Bronchial epithelial cell (primary cell): ENCODE measurements around the gene KCNG4. TPM values are rescaled to one million over a fixed set of nuclear protein-coding genes. Genes with fewer than 3 reads are reported as not detected.
A peak's percentile ranks its signal among the peaks of the same experiment; 100 is the strongest.

ENCODE experiments used
- DNase-seq: peaks from one replicate; pipeline ENCODE4 v3.0.0-alpha.2; 2010; ENCODE audit warnings: low read depth
- FAIRE-seq: peaks from 2 replicates; lab custom pipeline; 2011; peaks lifted over from hg19 to GRCh38; lab: Jason Lieb, UNC
- H3K27me3 ChIP-seq: 2 replicates; pipeline ENCODE4 v1.5.1; 2011; ENCODE audit warnings: low read length; ENCODE audit not compliant: control insufficient read depth, insufficient read depth
- H3K36me3 ChIP-seq: 2 replicates; pipeline ENCODE4 v1.5.1; 2011; ENCODE audit warnings: low read length; ENCODE audit not compliant: control insufficient read depth, insufficient read depth
- H3K4me3 ChIP-seq: 2 replicates; pipeline ENCODE4 v1.5.1; 2011; ENCODE audit warnings: mild to moderate bottlenecking, low read depth, low read length, control low read depth
- total RNA-seq: library from RNA; depleted of rRNA; stranded (reverse); fragments of >200 nt; gene quantifications from 2 replicates; pipeline ENCODE4 v1.2.1, GENCODE V29; 2014
- TF ChIP-seq, protein P1 (sequence below): IDR thresholded peaks from 2 replicates; pipeline ENCODE4 v1.5.1; 2011; ENCODE audit warnings: mild to moderate bottlenecking, moderate library complexity, low read length, control low read depth, inconsistent platforms; ENCODE audit not compliant: insufficient read depth, severe bottlenecking

The KCNG4 gene
- total RNA-seq, 1 donor from 2014 or later, result not detected

DNA sequence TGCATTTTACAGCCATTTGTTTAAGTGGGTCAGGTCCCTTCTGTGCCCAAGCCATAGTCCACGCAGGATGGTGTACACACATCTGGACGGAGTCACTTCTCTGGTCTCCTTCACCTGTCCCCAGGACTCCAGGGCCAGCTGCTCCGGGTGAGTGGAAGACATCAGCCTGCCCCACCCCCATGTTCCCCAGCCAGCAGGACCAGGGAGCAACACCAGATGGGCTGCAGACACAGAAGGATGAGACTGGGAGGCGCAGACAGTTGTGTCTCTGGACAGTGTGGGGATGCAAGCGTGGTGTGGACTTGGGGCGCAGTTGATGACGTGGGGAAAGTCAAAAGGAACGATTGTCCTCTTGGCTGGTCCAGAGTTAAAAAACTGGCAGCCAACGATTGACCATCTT lies 30.3 kb upstream of the KCNG4 start:
- DNase-seq (no peak), FAIRE-seq (no peak)
- peaks cover 1% of the 10 kb centered on the region for H3K27me3 ChIP-seq
- no peak overlapping the region for H3K4me3 ChIP-seq
- H3K36me3 ChIP-seq, result no peaks in the 10 kb centered on the region
- TF ChIP-seq, protein P1, sequence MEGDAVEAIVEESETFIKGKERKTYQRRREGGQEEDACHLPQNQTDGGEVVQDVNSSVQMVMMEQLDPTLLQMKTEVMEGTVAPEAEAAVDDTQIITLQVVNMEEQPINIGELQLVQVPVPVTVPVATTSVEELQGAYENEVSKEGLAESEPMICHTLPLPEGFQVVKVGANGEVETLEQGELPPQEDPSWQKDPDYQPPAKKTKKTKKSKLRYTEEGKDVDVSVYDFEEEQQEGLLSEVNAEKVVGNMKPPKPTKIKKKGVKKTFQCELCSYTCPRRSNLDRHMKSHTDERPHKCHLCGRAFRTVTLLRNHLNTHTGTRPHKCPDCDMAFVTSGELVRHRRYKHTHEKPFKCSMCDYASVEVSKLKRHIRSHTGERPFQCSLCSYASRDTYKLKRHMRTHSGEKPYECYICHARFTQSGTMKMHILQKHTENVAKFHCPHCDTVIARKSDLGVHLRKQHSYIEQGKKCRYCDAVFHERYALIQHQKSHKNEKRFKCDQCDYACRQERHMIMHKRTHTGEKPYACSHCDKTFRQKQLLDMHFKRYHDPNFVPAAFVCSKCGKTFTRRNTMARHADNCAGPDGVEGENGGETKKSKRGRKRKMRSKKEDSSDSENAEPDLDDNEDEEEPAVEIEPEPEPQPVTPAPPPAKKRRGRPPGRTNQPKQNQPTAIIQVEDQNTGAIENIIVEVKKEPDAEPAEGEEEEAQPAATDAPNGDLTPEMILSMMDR, result no peak

DNA sequence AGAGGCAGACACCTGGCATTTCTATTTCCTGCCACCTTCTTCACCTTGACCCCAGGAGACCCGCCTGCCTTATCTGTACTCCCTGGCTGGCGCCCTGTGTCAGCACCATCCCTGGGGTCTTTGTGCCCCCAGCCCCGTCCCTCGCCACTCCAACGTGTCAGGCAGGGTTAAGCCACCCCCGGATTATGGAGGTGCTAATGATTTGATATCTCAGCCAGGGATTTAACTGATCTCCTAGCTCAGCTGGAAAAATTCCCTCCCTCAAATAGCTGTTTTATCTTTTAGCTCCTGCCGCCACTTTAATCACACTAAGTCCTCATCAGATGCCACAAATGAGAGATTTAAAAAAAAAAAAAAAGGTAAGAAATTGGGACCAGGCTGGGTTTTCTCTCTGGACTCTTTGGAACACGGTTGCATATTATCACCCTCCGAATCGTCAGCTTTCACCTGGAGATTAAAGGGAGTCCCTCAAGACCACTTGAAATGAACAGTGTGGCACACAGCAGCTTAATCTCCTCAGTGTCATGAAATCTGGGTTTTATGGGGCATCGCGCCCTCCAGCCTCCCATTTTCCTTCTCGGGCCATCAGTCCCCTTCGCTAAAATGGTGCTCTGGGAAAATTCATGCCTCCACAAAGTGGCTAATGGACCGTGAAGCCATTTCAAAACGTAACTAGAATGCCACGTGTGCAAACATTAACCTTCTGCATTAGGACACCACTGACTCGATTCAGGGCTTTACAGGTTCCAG lies 28.7 kb upstream of the KCNG4 start:
- no peak overlapping the region for H3K4me3 ChIP-seq
- no peak for DNase-seq
- TF ChIP-seq, protein P1, result no peak
- H3K36me3 ChIP-seq, result no peaks in the 10 kb centered on the region
- H3K27me3 ChIP-seq, result peaks cover 1% of the 10 kb centered on the region
- FAIRE-seq, result no peak

DNA sequence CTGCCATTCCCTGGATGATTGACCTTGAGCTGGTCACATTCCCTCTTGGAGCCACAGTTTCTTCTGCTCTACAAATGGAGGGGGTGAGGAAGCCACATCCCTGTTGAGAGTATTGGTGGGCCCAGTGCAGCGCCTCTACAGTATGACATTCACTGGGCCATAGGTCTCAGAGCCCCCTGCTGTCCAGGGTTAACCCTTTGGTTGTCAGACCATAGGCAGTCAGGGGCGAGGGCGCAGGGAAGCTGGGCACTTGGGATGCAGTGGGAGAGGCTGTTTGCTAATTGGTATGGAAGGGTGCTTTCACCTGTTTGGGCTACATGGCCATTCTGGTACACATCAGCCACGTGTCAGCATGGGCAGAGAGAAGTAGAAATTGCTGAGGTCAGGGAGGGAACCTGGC lies 27.6 kb upstream of the KCNG4 start:
- TF ChIP-seq, protein P1, result no peak
- no peak for FAIRE-seq
- peaks cover 1% of the 10 kb centered on the region for H3K27me3 ChIP-seq

DNA sequence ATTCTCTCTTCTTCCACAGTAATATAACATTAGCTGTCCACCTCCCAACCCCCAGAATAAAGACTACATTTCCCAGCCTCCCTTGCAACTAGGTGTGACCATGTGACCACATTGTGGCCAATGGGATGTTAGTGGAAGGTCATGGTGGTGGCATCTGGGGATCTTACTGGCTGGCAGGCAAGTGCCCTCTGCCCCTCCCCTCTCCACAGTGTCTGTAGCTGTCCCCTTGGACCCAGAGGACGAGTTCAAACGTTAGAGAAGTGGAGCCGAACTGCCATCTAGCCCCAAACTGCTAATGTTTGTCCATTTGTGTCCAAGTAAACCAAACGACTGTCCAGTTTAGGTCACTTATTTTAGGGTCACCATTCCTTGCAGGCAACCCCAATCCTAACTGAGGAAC lies 26.6 kb upstream of the KCNG4 start:
- no peaks in the 10 kb centered on the region for H3K36me3 ChIP-seq
- peak; percentile 28 for FAIRE-seq
- peaks cover 1% of the 10 kb centered on the region for H3K27me3 ChIP-seq
- peak; percentile 71 for DNase-seq
- H3K4me3 ChIP-seq, result no peak overlapping the region
- TF ChIP-seq, protein P1, result no peak

More for the DNA sequence above, 27.6 kb upstream of the KCNG4 start:
- H3K36me3 ChIP-seq, result no peaks in the 10 kb centered on the region
- no peak for DNase-seq
- no peak overlapping the region for H3K4me3 ChIP-seq

DNA sequence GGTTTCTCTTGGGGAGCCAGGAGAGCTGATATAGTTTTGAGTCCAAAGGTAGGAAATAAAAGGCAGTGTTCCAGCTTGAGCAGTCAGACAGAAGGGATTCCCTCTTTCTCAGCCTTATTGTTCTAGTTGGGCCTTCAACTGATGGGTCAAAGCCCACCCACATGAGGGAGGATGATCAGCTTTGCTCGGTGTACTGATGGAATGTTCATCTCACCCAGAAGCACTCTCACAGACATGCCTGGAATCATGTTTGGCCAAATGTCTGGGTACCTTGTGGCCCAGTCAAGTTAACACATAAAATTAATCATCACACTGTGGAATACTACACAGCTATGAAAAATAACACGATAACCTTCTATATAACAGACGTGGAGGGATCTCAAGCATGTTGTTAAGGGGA lies 23.1 kb upstream of the KCNG4 start:
- FAIRE-seq (no peak), DNase-seq (no peak)
- Histone ChIP-seq H3K36me3 (no peaks in the 10 kb centered on the region), H3K4me3 (no peak overlapping the region), H3K27me3 (peaks cover 1% of the 10 kb centered on the region)
- TF ChIP-seq, protein P1, result no peak
